Natural killer cell (primary cell): ENCODE results near the gene ABCC12. TPM values are rescaled to one million over a fixed set of nuclear protein-coding genes. Genes with fewer than 3 reads are reported as not detected.

Experiments
- ATAC-seq, 3 donors: fragments of 150-1000 bp in 2 of 3; fragments of 200-7000 bp in 1 of 3; cut with Tn5 transposase; 1 replicate in 1 of 3; 2 replicates in 2 of 3; pipeline ENCODE4 v1.10.0; 2021; ENCODE audit warnings: mild to moderate bottlenecking in 2 of 3, moderate library complexity in 2 of 3
- DNase-seq, 2 donors: peaks; one replicate each; pipeline versions ENCODE4 v3.0.0 to v3.0.0-alpha.2; 2013 to 2021; ENCODE audit warnings: mixed read lengths in 1 of 2
- H3K27ac ChIP-seq: one replicate; pipeline ENCODE4 v1.5.1; 2013; ENCODE audit warnings: mild to moderate bottlenecking, low read length
- H3K27me3 ChIP-seq: one replicate; pipeline ENCODE4 v1.6.1; 2013; ENCODE audit warnings: low read length; ENCODE audit not compliant: control insufficient read depth, insufficient read depth
- H3K36me3 ChIP-seq: one replicate; pipeline ENCODE4 v1.6.1; 2013; ENCODE audit warnings: low read length; ENCODE audit not compliant: control insufficient read depth, insufficient read depth
- H3K4me1 ChIP-seq: one replicate; pipeline ENCODE4 v1.6.1; 2013; ENCODE audit warnings: low read length; ENCODE audit not compliant: control insufficient read depth, insufficient read depth
- H3K4me3 ChIP-seq: one replicate; pipeline ENCODE4 v1.5.1; 2013; ENCODE audit warnings: low read length
- H3K9me3 ChIP-seq: one replicate; pipeline ENCODE4 v1.6.1; 2013; ENCODE audit warnings: low read length; ENCODE audit not compliant: control insufficient read depth, insufficient read depth
- H3K27ac Mint-ChIP-seq, 2 donors: one replicate each; pipeline ENCODE4 v1.8.0; 2022; ENCODE audit warnings: mild to moderate bottlenecking in 2 of 2, mixed read lengths in 2 of 2, moderate library complexity in 1 of 2
- H3K27me3 Mint-ChIP-seq, 2 donors: one replicate each; pipeline ENCODE4 v1.8.0; 2022; ENCODE audit warnings: low read depth in 2 of 2, mixed read lengths in 2 of 2
- H3K36me3 Mint-ChIP-seq: one replicate; pipeline ENCODE4 v1.8.0; 2022; ENCODE audit warnings: mixed read lengths
- H3K4me1 Mint-ChIP-seq, 2 donors: one replicate each; pipeline ENCODE4 v1.8.0; 2022; ENCODE audit warnings: mixed read lengths in 2 of 2
- H3K4me3 Mint-ChIP-seq: one replicate; pipeline ENCODE4 v1.8.0; 2022; ENCODE audit warnings: mild to moderate bottlenecking, moderate library complexity, mixed read lengths
- H3K9me3 Mint-ChIP-seq, 2 donors: one replicate each; pipeline ENCODE4 v1.8.0; 2022; ENCODE audit warnings: mixed read lengths in 2 of 2
- CTCF ChIP-seq: fragments of 200-600 bp; IDR thresholded peaks from one replicate; pipeline ENCODE4 v1.8.0; 2022; ENCODE audit warnings: antibody characterized with exemption
- WGBS: methylation state at CpG from one replicate; pipeline ENCODE4 v1.1.7; 2013; ENCODE audit warnings: missing lambda C conversion rate; ENCODE audit not compliant: insufficient coverage; 5-methylcytosine and 5-hydroxymethylcytosine counted together
- intact Hi-C: fragments of 100-400 bp; cut with micrococcal nuclease; formaldehyde crosslinking; loops from one replicate; pipeline ENCODE4 v1.14.2; 2022
- total RNA-seq, 4 donors: library from RNA; stranded (reverse); fragments of 120-200 nt in 1 of 4; gene quantifications; one replicate each; pipeline versions ENCODE4 v1.2.3 to v1.2.4, GENCODE V29; 2013 to 2022

The ABCC12 gene
- total RNA-seq, 3 donors from 2014 or later (not counting 1 experiment from before 2014, with no cell fraction given), result not detected

- no peaks in the 10 kb centered on the region for H3K9me3 ChIP-seq
- no peak overlapping the region for H3K4me3 ChIP-seq
- H3K27me3 Mint-ChIP-seq, result peaks cover 7 to 8% of the 10 kb centered on the region in 2 donors
- no peak overlapping the region for H3K4me3 Mint-ChIP-seq
- no peaks in the 10 kb centered on the region for H3K36me3 Mint-ChIP-seq
- no peak overlapping the region for H3K27ac Mint-ChIP-seq
- no peaks in the 10 kb centered on the region for H3K27me3 ChIP-seq
- H3K27ac ChIP-seq, result no peak overlapping the region
- H3K36me3 ChIP-seq, result no peaks in the 10 kb centered on the region
- DNase-seq (no peak), ATAC-seq (no peak)
- TF ChIP-seq CTCF, result no peak
- 91% methylated on average over 5 of the region's 5 CpGs for WGBS
- no peaks in the 10 kb centered on the region for H3K4me1 Mint-ChIP-seq
- H3K9me3 Mint-ChIP-seq, result no peaks in the 10 kb centered on the region
- no peaks in the 10 kb centered on the region for H3K4me1 ChIP-seq
- intact Hi-C loops, result no loop called here
Measured at GRCh38 chr16:48125888-48126287, 29.9 kb downstream of the ABCC12 start.

- H3K9me3 ChIP-seq, result no peaks in the 10 kb centered on the region
- WGBS, result 83% methylated on average over 2 of the region's 2 CpGs
- Mint-ChIP-seq H3K4me1 (no peaks in the 10 kb centered on the region), H3K36me3 (no peaks in the 10 kb centered on the region), H3K27ac (no peak overlapping the region), H3K4me3 (no peak overlapping the region), H3K27me3 (peaks cover 7 to 8% of the 10 kb centered on the region in 2 donors), H3K9me3 (no peaks in the 10 kb centered on the region)
- H3K27me3 ChIP-seq, result no peaks in the 10 kb centered on the region
- TF ChIP-seq CTCF, result no peak
- H3K4me3 ChIP-seq, result no peak overlapping the region
- no peaks in the 10 kb centered on the region for H3K4me1 ChIP-seq
- intact Hi-C loops, result no loop called here
- H3K27ac ChIP-seq, result no peak overlapping the region
- no peaks in the 10 kb centered on the region for H3K36me3 ChIP-seq
- ATAC-seq (no peak), DNase-seq (no peak)
Measured at GRCh38 chr16:48124266-48124665, 31.5 kb downstream of the ABCC12 start.

- Mint-ChIP-seq H3K27me3 (peaks cover 7 to 8% of the 10 kb centered on the region in 2 donors), H3K4me1 (no peaks in the 10 kb centered on the region), H3K36me3 (no peaks in the 10 kb centered on the region), H3K4me3 (no peak overlapping the region), H3K27ac (no peak overlapping the region), H3K9me3 (no peaks in the 10 kb centered on the region)
- Histone ChIP-seq H3K27ac (no peak overlapping the region), H3K4me1 (no peaks in the 10 kb centered on the region), H3K27me3 (no peaks in the 10 kb centered on the region), H3K36me3 (no peaks in the 10 kb centered on the region), H3K9me3 (no peaks in the 10 kb centered on the region), H3K4me3 (no peak overlapping the region)
- no peak for TF ChIP-seq CTCF
- no peak for ATAC-seq
- no peak for DNase-seq
- intact Hi-C loops, result no loop called here
- 51% methylated on average over 3 of the region's 5 CpGs for WGBS
Measured at GRCh38 chr16:48123104-48123788, 32.5 kb downstream of the ABCC12 start.

- no peak for DNase-seq
- Histone ChIP-seq H3K27me3 (no peaks in the 10 kb centered on the region), H3K27ac (no peak overlapping the region), H3K9me3 (no peaks in the 10 kb centered on the region), H3K4me3 (no peak overlapping the region), H3K4me1 (no peaks in the 10 kb centered on the region), H3K36me3 (no peaks in the 10 kb centered on the region)
- Mint-ChIP-seq H3K9me3 (no peaks in the 10 kb centered on the region), H3K4me3 (no peak overlapping the region), H3K27me3 (peaks cover 7 to 10% of the 10 kb centered on the region in 2 donors), H3K4me1 (no peaks in the 10 kb centered on the region), H3K27ac (no peak overlapping the region), H3K36me3 (no peaks in the 10 kb centered on the region)
- no peak for ATAC-seq
- intact Hi-C loops, result no loop called here
- no peak for TF ChIP-seq CTCF
- WGBS, result 91% methylated on average over 5 of the region's 5 CpGs
Measured at GRCh38 chr16:48121276-48121675, 34.5 kb downstream of the ABCC12 start.
